ENCODE data around the gene ADD1.

Gene ADD1, protein sequence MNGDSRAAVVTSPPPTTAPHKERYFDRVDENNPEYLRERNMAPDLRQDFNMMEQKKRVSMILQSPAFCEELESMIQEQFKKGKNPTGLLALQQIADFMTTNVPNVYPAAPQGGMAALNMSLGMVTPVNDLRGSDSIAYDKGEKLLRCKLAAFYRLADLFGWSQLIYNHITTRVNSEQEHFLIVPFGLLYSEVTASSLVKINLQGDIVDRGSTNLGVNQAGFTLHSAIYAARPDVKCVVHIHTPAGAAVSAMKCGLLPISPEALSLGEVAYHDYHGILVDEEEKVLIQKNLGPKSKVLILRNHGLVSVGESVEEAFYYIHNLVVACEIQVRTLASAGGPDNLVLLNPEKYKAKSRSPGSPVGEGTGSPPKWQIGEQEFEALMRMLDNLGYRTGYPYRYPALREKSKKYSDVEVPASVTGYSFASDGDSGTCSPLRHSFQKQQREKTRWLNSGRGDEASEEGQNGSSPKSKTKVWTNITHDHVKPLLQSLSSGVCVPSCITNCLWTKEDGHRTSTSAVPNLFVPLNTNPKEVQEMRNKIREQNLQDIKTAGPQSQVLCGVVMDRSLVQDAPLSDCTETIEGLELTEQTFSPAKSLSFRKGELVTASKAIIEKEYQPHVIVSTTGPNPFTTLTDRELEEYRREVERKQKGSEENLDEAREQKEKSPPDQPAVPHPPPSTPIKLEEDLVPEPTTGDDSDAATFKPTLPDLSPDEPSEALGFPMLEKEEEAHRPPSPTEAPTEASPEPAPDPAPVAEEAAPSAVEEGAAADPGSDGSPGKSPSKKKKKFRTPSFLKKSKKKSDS

GRCh38 chr4:2843263-2843940 is at the start of gene ADD1:
TSS of gene ADD1 (plus strand) at chr4:2843844. CDS start at chr4:2875916, 32,072 bp downstream.
- ATAC-seq = peak; percentile 99
- DNase-seq = peak; percentile 94

- DNase-seq = no peak
- no peak for ATAC-seq
These were observed 49.0 kb upstream of the ADD1 start for GRCh38 chr4:2794486-2795299.

DNA sequence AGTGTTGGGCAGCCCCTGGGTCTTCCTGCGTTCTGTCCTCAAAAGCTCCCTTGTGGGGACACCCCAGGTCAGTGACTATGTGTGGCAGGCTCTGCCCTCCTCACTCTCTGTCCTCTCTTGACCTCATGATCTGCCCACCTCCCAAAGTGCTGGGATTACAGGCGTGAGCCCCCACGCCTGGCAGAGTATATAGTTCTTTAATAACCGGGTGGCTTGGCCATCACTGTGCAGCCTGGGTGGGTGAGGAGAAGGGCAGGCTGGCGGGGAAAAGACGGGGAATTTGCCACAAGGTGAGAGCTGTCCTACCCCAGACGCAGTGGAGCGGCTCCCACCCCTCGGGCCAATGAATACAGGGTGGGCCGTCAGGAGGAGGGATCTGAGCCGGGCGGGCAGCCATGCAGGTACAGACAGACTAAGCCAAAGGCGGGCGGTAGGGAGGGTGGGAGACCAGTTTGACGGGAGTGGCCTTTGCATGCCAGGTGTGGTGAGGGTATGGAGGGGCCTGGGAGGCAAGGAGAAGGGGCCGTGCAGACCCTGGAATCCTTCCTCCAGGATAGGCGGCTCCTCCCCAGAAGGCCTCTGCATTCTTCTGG is 48.2 kb upstream of the ADD1 start:
- ATAC-seq (no peak), DNase-seq (no peak)

GRCh38 chr4:2795893-2796848 is 47.5 kb upstream of the ADD1 start:
- DNase-seq = no peak
- no peak for ATAC-seq

- ATAC-seq (no peak), DNase-seq (no peak)
These were observed 46.6 kb upstream of the ADD1 start for GRCh38 chr4:2796849-2797544.

DNA sequence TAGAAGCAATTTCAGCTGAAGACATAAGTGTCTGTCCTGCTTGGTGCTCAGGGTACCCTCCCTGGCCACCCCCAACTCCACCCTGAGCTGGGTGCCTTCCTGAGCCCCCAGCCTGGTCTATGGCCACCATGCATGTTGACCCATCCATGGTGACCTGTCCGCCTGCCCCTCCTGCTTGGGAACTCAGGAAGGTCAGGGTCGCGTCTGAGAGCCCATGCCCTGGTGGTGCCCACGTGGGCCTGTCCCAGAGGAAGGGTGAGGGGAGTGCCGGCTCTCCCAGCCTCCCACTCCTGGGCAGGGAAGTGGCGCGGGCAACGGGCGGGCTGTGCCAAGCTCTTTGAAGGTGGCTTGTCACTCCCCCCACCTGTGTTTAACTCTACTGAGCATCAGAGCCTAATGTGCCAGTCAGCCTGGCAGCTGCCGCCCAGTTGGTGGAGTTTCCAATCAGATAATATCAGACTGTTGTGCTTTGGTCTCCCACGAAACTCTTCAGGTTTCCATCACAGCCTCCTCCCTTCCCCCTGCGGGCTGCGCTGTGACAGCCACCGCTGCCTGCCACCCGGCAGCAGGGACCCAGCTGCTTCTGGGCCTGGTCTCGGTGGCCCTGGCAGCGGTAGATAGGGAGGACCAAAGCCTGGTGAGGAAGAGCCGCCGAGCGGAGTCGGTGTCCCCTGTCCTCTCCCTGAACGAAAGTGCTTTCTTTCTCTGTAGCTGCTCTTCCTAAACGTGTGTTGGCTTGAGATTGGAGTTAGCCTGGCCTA is 45.9 kb upstream of the ADD1 start:
- DNase-seq (peak; percentile 63), ATAC-seq (peak; percentile 56)

- ATAC-seq (peak; percentile 65), DNase-seq (peak; percentile 79)
These were observed 45.0 kb upstream of the ADD1 start for GRCh38 chr4:2798399-2799223.

GRCh38 chr4:2799224-2799911 is 44.3 kb upstream of the ADD1 start:
- no peak for DNase-seq
- no peak for ATAC-seq

DNA sequence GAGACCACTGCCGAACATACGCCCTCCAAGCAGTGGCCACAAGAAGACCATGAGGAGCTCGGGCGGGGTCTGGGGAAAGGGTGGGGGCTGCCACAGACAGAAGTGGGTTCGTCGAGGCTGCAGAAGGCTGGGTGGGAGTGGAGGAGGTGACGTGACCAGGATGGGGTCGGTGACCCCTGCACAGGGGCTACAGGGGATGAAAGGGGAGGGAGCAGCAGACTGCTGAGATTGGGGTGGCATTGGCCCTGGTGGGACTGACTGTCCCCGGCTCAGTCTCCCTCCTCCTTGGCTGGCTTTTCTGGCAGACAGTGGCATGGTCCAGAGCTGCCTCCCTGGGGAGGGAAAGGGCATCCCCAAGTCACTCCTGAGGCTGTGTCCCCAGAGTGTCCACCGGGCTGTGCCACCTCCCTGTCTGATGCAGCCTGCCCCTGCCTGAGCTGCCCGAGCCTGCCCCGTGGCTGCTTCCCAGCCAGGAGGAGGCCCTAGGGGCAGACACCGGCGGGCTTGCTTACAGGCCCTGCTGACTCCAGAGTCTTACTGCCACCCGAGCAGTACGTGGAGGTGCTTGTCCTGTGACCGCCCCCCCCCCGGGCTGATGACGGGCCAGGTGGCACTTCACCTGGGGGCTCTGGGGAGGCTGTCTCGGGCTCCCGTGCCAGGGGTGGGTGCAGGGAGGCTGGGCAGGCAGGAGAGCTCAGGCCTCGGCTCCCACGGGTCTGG is 43.5 kb upstream of the ADD1 start:
- DNase-seq (no peak), ATAC-seq (no peak)

DNA sequence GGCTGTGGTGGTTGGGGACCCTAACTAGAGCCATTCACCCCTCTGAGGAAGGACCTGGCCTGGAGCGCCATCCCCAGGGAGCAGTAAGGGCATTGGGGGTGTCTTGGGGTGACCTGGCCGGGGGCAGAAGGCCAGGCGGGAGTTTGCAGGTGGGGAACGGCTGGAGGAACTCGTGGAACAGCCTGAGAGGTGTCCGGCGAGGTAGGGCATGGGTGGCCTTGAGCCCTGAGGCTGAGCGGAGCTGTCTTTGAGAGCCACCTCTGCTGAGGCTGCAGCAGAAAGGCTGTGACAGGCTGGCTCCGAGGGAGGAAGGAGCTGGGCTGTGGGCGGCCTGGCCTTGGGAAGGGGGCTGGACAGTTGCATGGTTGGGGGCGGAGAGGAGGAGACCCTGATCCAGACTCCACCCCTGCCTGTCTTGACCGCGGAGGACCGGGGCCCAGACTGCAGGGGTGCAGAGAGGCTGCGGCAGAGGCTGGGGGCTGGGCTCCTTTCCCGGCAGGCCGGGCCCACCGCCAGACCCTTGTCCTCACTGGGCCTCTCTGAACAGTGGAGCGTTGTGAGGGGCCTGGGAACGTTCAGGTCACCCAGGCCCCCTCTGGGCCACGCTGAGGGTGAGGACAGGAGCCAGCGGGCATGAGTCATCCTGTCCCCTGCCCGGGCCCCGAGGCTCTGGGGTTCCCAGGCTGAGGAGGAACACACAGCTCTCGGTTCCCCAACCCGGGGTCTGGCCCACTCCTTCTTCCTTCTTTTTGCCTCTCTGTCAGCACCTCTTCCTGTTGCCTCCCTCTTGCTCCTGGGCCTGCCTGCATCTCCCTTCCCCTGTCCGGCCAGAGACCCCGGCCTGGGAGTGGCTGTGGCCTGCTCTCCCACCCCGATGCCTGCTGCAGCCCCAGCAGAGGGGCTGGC is 42.7 kb upstream of the ADD1 start:
- ATAC-seq (peak; percentile 51), DNase-seq (peak; percentile 61)

DNA sequence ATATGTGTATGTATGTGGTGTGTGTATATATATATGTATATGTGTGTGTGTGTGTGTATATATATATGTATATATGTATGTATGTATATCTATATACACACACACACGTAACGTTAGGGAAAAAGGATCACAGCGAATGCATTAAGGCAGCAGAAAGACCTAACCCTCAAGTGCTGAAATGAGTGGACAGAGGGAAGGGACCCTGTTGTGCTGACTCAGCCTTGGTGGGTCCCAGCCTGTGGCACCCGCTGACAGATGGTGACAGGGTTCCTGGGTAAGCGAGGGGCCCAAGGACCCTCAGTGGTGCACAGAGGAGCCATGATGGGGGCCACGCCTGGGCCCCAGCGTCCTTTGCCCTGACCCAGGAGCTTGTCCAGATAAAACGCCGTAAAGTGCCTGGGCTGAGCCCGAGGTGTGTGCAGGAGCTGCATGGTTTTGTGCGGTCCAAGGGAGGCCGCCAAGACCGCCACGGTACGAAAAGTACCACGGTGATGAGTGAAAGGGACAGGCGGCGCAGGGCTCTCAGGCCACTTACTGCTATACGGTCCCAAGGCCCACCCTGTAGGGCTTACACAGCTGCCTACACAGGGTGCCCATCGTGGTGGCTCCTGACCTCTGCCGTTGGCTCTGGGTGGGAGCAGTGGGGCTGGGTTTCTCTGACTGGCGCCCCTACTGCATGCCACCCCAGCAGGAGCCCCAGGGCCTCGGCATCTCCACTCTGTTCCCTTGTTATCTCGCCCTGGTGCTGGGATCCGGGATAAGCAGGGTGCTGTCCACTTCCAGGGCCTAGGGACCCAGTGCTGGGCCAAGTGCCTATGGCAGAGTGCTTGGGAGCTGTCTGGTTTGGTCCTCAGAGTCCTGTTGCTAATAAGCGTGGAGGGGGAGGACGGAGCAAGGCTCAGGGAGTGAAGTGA is 40.8 kb upstream of the ADD1 start:
- DNase-seq (no peak), ATAC-seq (no peak)

- no peak for ATAC-seq
- DNase-seq = peak; percentile 7
These were observed 39.8 kb upstream of the ADD1 start for GRCh38 chr4:2803624-2804448.

- ATAC-seq = no peak
- no peak for DNase-seq
These were observed 39.1 kb upstream of the ADD1 start for GRCh38 chr4:2804449-2804972.
